DOHH2 (cell line): ENCODE results near the gene ADAMTS2.

Source experiments
- H3F3A ChIP-seq: fragments of 200-600 bp; sonication (generic), shearing (Covaris generic); 2 replicates; pipeline ENCODE4 v1.6.0; 2016; ENCODE audit warnings: antibody characterized with exemption, mild to moderate bottlenecking; ENCODE audit not compliant: control insufficient read depth, insufficient read depth
- H3K27ac ChIP-seq: fragments of 200-600 bp; sonication (generic); 2 replicates; pipeline ENCODE4 v1.5.1; 2014; ENCODE audit warnings: low read depth, mild to moderate bottlenecking, low read length, moderate library complexity
- H3K27me3 ChIP-seq: fragments of 200-600 bp; sonication (generic); 2 replicates; pipeline ENCODE4 v1.6.1; 2014; ENCODE audit warnings: mild to moderate bottlenecking, low read length, mixed read lengths; ENCODE audit not compliant: control insufficient read depth
- H3K36me3 ChIP-seq: fragments of 200-600 bp; sonication (generic); 2 replicates; pipeline ENCODE4 v1.6.1; 2014; ENCODE audit warnings: mild to moderate bottlenecking, low read length, moderate library complexity, mixed read lengths; ENCODE audit not compliant: control insufficient read depth
- H3K4me1 ChIP-seq: fragments of 200-600 bp; sonication (generic); 2 replicates; pipeline ENCODE4 v1.6.1; 2014; ENCODE audit warnings: mild to moderate bottlenecking, low read length, mixed read lengths; ENCODE audit not compliant: control insufficient read depth
- H3K4me2 ChIP-seq: fragments of 200-600 bp; sonication (generic); 2 replicates; pipeline ENCODE4 v1.6.0; 2014; ENCODE audit warnings: mild to moderate bottlenecking, low read length, moderate library complexity
- H3K4me3 ChIP-seq: fragments of 200-600 bp; sonication (generic); 2 replicates; pipeline ENCODE4 v1.5.1; 2014; ENCODE audit warnings: mild to moderate bottlenecking, low read length, mixed read lengths
- H3K79me2 ChIP-seq: fragments of 200-600 bp; sonication (generic); 2 replicates; pipeline ENCODE4 v1.6.1; 2014; ENCODE audit warnings: mild to moderate bottlenecking, low read length, mixed read lengths; ENCODE audit not compliant: control insufficient read depth
- H3K9me2 ChIP-seq: fragments of 200-600 bp; sonication (generic); replicated peaks from 2 replicates; pipeline ENCODE4 v1.6.1; 2014; ENCODE audit warnings: mild to moderate bottlenecking, low read length, mixed read lengths; ENCODE audit not compliant: control insufficient read depth
- H3K9me3 ChIP-seq: fragments of 200-600 bp; sonication (generic); 2 replicates; pipeline ENCODE4 v1.6.1; 2014; ENCODE audit warnings: antibody characterized with exemption, low read length, mixed read lengths; ENCODE audit not compliant: control insufficient read depth, insufficient read depth
- H4K20me1 ChIP-seq: fragments of 200-600 bp; sonication (generic); 2 replicates; pipeline ENCODE4 v1.6.0; 2014; ENCODE audit warnings: low read depth, mild to moderate bottlenecking, antibody characterized with exemption, low read length, moderate library complexity; ENCODE audit not compliant: control insufficient read depth, insufficient read depth
- CTCF ChIP-seq: fragments of 200-600 bp; sonication (generic); IDR thresholded peaks from one replicate; pipeline ENCODE4 v1.5.1; 2014; ENCODE audit warnings: antibody characterized with exemption, mild to moderate bottlenecking, low read depth, low read length; ENCODE audit not compliant: poor library complexity, severe bottlenecking
- EZH2phosphoT487 ChIP-seq: fragments of 200-600 bp; sonication (generic); IDR thresholded peaks from 2 replicates; pipeline ENCODE4 v1.6.1; 2017; ENCODE audit warnings: borderline replicate concordance, mild to moderate bottlenecking, antibody characterized with exemption, low read length, moderate library complexity, mixed read lengths

The ADAMTS2 gene

GRCh38 chr5:179337796-179338676, 7.2 kb downstream of the ADAMTS2 start:
- Histone ChIP-seq H3K4me3 (no peak overlapping the region), H3K27ac (no peak overlapping the region), H4K20me1 (no peaks in the 10 kb centered on the region), H3K9me3 (no peaks in the 10 kb centered on the region), H3K27me3 (no peaks in the 10 kb centered on the region), H3F3A (no peaks in the 10 kb centered on the region), H3K4me2 (no peak overlapping the region), H3K79me2 (no peaks in the 10 kb centered on the region), H3K4me1 (no peaks in the 10 kb centered on the region), H3K36me3 (no peaks in the 10 kb centered on the region), H3K9me2 (no peaks in the 10 kb centered on the region)
- TF ChIP-seq CTCF (no peak), EZH2phosphoT487 (no peak)

- no peak for TF ChIP-seq EZH2phosphoT487
- TF ChIP-seq CTCF, result no peak
- H3K4me2 ChIP-seq, result no peak overlapping the region
Measured at GRCh38 chr5:179336871-179337795, 8.1 kb downstream of the ADAMTS2 start.

GRCh38 chr5:179336126-179336870, 9.0 kb downstream of the ADAMTS2 start:
- H3K27me3 ChIP-seq, result no peaks in the 10 kb centered on the region
- H3K79me2 ChIP-seq, result no peaks in the 10 kb centered on the region
- no peaks in the 10 kb centered on the region for H3K9me3 ChIP-seq
- no peaks in the 10 kb centered on the region for H3K9me2 ChIP-seq
- TF ChIP-seq EZH2phosphoT487 (no peak), CTCF (no peak)
- no peaks in the 10 kb centered on the region for H3F3A ChIP-seq
- no peaks in the 10 kb centered on the region for H3K36me3 ChIP-seq
- H3K27ac ChIP-seq, result no peak overlapping the region
- no peak overlapping the region for H3K4me3 ChIP-seq
- no peaks in the 10 kb centered on the region for H3K4me1 ChIP-seq
- no peaks in the 10 kb centered on the region for H4K20me1 ChIP-seq
- no peak overlapping the region for H3K4me2 ChIP-seq

More at GRCh38 chr5:179336871-179337795, 8.1 kb downstream of the ADAMTS2 start:
- Histone ChIP-seq H3K27me3 (no peaks in the 10 kb centered on the region), H3K9me2 (no peaks in the 10 kb centered on the region), H3K9me3 (no peaks in the 10 kb centered on the region), H3K4me1 (no peaks in the 10 kb centered on the region), H3F3A (no peaks in the 10 kb centered on the region), H3K36me3 (no peaks in the 10 kb centered on the region), H3K27ac (no peak overlapping the region), H4K20me1 (no peaks in the 10 kb centered on the region), H3K4me3 (no peak overlapping the region), H3K79me2 (no peaks in the 10 kb centered on the region)
